Neural cell (in vitro differentiated cells): ENCODE measurements around the gene ARSJ. TPM values are rescaled to one million over a fixed set of nuclear protein-coding genes. Genes with fewer than 3 reads are reported as not detected.

ENCODE experiments used
- H2AFZ ChIP-seq: fragments of 200-600, 300-800 bp; sonication (generic), shearing (Covaris generic); 2 replicates; pipeline ENCODE4 v1.6.0; 2014; ENCODE audit warnings: low read depth, mild to moderate bottlenecking, antibody characterized with exemption, low read length, moderate library complexity
- H3F3A ChIP-seq: fragments of 200-600 bp; shearing (Covaris generic); 2 replicates; pipeline ENCODE4 v1.6.1; 2016; ENCODE audit warnings: mild to moderate bottlenecking, moderate library complexity, mixed read lengths, antibody characterized with exemption, low read length; ENCODE audit not compliant: insufficient read depth, poor library complexity, severe bottlenecking
- H3K27ac ChIP-seq: fragments of 200-600, 300-800 bp; sonication (generic), shearing (Covaris generic); 2 replicates; pipeline ENCODE4 v1.5.1; 2014; ENCODE audit warnings: mild to moderate bottlenecking, low read length, moderate library complexity
- H3K27me3 ChIP-seq: fragments of 300-800, 200-600 bp; sonication (generic), shearing (Covaris generic); 2 replicates; pipeline ENCODE4 v1.6.0; 2014; ENCODE audit warnings: mild to moderate bottlenecking, low read depth, low read length, moderate library complexity; ENCODE audit not compliant: insufficient read depth
- H3K36me3 ChIP-seq: fragments of 300-800, 200-600 bp; sonication (generic), shearing (Covaris generic); 2 replicates; pipeline ENCODE4 v1.5.1; 2014; ENCODE audit warnings: mild to moderate bottlenecking, antibody characterized with exemption, low read length, moderate library complexity; ENCODE audit not compliant: insufficient read depth
- H3K4me2 ChIP-seq: fragments of 300-800, 200-600 bp; sonication (generic), shearing (Covaris generic); 2 replicates; pipeline ENCODE4 v1.6.0; 2014; ENCODE audit warnings: mild to moderate bottlenecking, low read length
- H3K4me3 ChIP-seq: fragments of 300-800, 200-600 bp; sonication (generic), shearing (Covaris generic); 2 replicates; pipeline ENCODE4 v1.5.1; 2014; ENCODE audit warnings: mild to moderate bottlenecking, low read length, moderate library complexity
- H3K79me2 ChIP-seq: fragments of 200-600 bp; shearing (Covaris generic); replicated peaks from 2 replicates; pipeline ENCODE4 v1.6.0; 2014; ENCODE audit warnings: mild to moderate bottlenecking, low read length, moderate library complexity; ENCODE audit not compliant: insufficient read depth
- H3K9ac ChIP-seq: fragments of 300-800, 200-600 bp; sonication (generic), shearing (Covaris generic); 2 replicates; pipeline ENCODE4 v1.6.1; 2016; ENCODE audit warnings: mild to moderate bottlenecking, low read length, mixed read lengths
- H3K9me2 ChIP-seq: fragments of 200-600 bp; shearing (Covaris generic); 2 replicates; pipeline ENCODE4 v1.6.1; 2016; ENCODE audit warnings: mild to moderate bottlenecking, low read length, mixed read lengths; ENCODE audit not compliant: insufficient read depth
- H3K9me3 ChIP-seq: fragments of 200-600, 300-800 bp; sonication (generic), shearing (Covaris generic); 2 replicates; pipeline ENCODE4 v1.6.1; 2016; ENCODE audit warnings: mild to moderate bottlenecking, mixed run types, low read length, moderate library complexity, mixed read lengths
- H4K20me1 ChIP-seq: fragments of 200-600 bp; shearing (Covaris generic); 2 replicates; pipeline ENCODE4 v1.6.1; 2016; ENCODE audit warnings: mild to moderate bottlenecking, mixed run types; ENCODE audit not compliant: insufficient read depth
- CTCF ChIP-seq: fragments of 450-650 bp; IDR thresholded peaks from 2 replicates; pipeline ENCODE4 v1.5.1; 2014; ENCODE audit warnings: antibody characterized with exemption, mild to moderate bottlenecking, moderate library complexity; ENCODE audit not compliant: poor library complexity, severe bottlenecking
- EP300 ChIP-seq: fragments of 450-650 bp; conservative IDR thresholded peaks from 2 replicates; pipeline ENCODE4 v1.6.1; 2014; ENCODE audit warnings: antibody characterized with exemption, mild to moderate bottlenecking, moderate library complexity; ENCODE audit not compliant: poor library complexity, severe bottlenecking
- EZH2 ChIP-seq: fragments of 200-600, 300-800 bp; shearing (Covaris generic), sonication (generic); IDR thresholded peaks from 2 replicates; pipeline ENCODE4 v1.6.1; 2014; ENCODE audit warnings: antibody characterized with exemption, low read length, borderline replicate concordance, mild to moderate bottlenecking; ENCODE audit not compliant: insufficient read depth, poor library complexity, severe bottlenecking
- MXI1 ChIP-seq: fragments of 450-650 bp; conservative IDR thresholded peaks from 2 replicates; pipeline ENCODE4 v1.6.1; 2014; ENCODE audit warnings: antibody characterized with exemption, mild to moderate bottlenecking; ENCODE audit not compliant: poor library complexity, severe bottlenecking
- POLR2AphosphoS5 ChIP-seq: IDR thresholded peaks from 2 replicates; pipeline ENCODE4 v1.6.1; 2012
- RAD21 ChIP-seq: fragments of 450-650 bp; conservative IDR thresholded peaks from 2 replicates; pipeline ENCODE4 v1.6.1; 2014; ENCODE audit warnings: antibody characterized with exemption, mild to moderate bottlenecking, moderate library complexity
- REST ChIP-seq: IDR thresholded peaks from 2 replicates; pipeline ENCODE4 v1.6.1; 2012; ENCODE audit warnings: borderline replicate concordance
- SMC3 ChIP-seq: fragments of 450-650 bp; conservative IDR thresholded peaks from 2 replicates; pipeline ENCODE4 v1.6.1; 2014; ENCODE audit warnings: antibody characterized with exemption, mild to moderate bottlenecking, moderate library complexity; ENCODE audit not compliant: poor library complexity
- TAF1 ChIP-seq: IDR thresholded peaks from 2 replicates; pipeline ENCODE4 v1.6.1; 2012; ENCODE audit warnings: low read depth
- polyA plus RNA-seq: library from polyadenylated mRNA; depleted of rRNA; stranded (reverse); fragments of >200 nt; gene quantifications from 2 replicates; pipeline ENCODE4 v1.2.3, GENCODE V29; 2014

ARSJ gene
- polyA plus RNA-seq, 1 donor from 2014 or later: 0.10 TPM

- Histone ChIP-seq H3K27ac (no peak overlapping the region), H3K4me2 (no peak overlapping the region), H2AFZ (no peak overlapping the region), H3K9ac (no peak overlapping the region), H3K9me3 (no peaks in the 10 kb centered on the region), H3K27me3 (no peaks in the 10 kb centered on the region), H3K36me3 (no peaks in the 10 kb centered on the region), H3F3A (no peaks in the 10 kb centered on the region), H3K9me2 (no peaks in the 10 kb centered on the region), H4K20me1 (no peaks in the 10 kb centered on the region), H3K79me2 (no peaks in the 10 kb centered on the region), H3K4me3 (no peak overlapping the region)
- TF ChIP-seq SMC3 (no peak), TAF1 (no peak), MXI1 (no peak), CTCF (no peak), EP300 (no peak)
Observed at GRCh38 chr4:113996599-113997177, 17.2 kb upstream of the ARSJ start.

- no peaks in the 10 kb centered on the region for H3K36me3 ChIP-seq
- no peak overlapping the region for H3K4me3 ChIP-seq
- no peak overlapping the region for H3K27ac ChIP-seq
- H2AFZ ChIP-seq: no peak overlapping the region
- H3K4me2 ChIP-seq: no peak overlapping the region
- H3K9me2 ChIP-seq: no peaks in the 10 kb centered on the region
- TF ChIP-seq TAF1 (no peak), REST (no peak), SMC3 (no peak), EZH2 (no peak), CTCF (no peak), POLR2AphosphoS5 (no peak), EP300 (no peak), MXI1 (no peak), RAD21 (no peak)
- no peaks in the 10 kb centered on the region for H3K9me3 ChIP-seq
- no peak overlapping the region for H3K9ac ChIP-seq
- H3F3A ChIP-seq: no peaks in the 10 kb centered on the region
- no peaks in the 10 kb centered on the region for H4K20me1 ChIP-seq
- H3K79me2 ChIP-seq: no peaks in the 10 kb centered on the region
- no peaks in the 10 kb centered on the region for H3K27me3 ChIP-seq
Observed at GRCh38 chr4:113993887-113994286, 14.4 kb upstream of the ARSJ start.
